K562 (cell line): ENCODE results near the gene NME4. TPM values are rescaled to one million over a fixed set of nuclear protein-coding genes. Genes with fewer than 3 reads are reported as not detected.

Experiments used
- CREM ChIP-seq: IDR thresholded peaks from 2 replicates; pipeline ENCODE4 v1.6.1; 2014; ENCODE audit warnings: antibody characterized with exemption, low read depth
- ERF ChIP-seq: fragments of 450-650 bp; formaldehyde crosslinking; IDR thresholded peaks from 2 replicates; pipeline ENCODE4 v1.4.0; 2020; ENCODE audit warnings: mild to moderate bottlenecking, mixed read lengths
- HDAC8 ChIP-seq: fragments of 450-650 bp; IDR thresholded peaks from 2 replicates; pipeline ENCODE4 v1.6.1; 2016; ENCODE audit warnings: mild to moderate bottlenecking, missing genetic modification characterization, moderate library complexity, missing compliant biosample characterization
- KAT8 ChIP-seq: fragments of 450-650 bp; IDR thresholded peaks from 2 replicates; pipeline ENCODE4 v1.6.1; 2016; ENCODE audit warnings: low read depth, mild to moderate bottlenecking
- LCOR ChIP-seq: sonication (generic); formaldehyde crosslinking; IDR thresholded peaks from 2 replicates; pipeline ENCODE4 v1.8.0; 2022; ENCODE audit warnings: mild to moderate bottlenecking, missing genetic modification reagents
- MAFG ChIP-seq: fragments of 450-650 bp; conservative IDR thresholded peaks from 2 replicates; pipeline ENCODE4 v1.6.1; 2016; ENCODE audit warnings: missing genetic modification characterization, missing compliant biosample characterization
- MYBL2 ChIP-seq, 2 experiments: fragments of 450-650 bp in 1 of 2; sonication (generic) in 1 of 2; formaldehyde crosslinking in 1 of 2; IDR thresholded peaks; 2 replicates each; pipeline versions ENCODE4 v1.6.1 to v1.8.1; 2017 to 2022; ENCODE audit warnings: borderline replicate concordance in 1 of 2, inconsistent platforms in 1 of 2, low read depth in 1 of 2, mild to moderate bottlenecking in 1 of 2, missing genetic modification reagents in 1 of 2, moderate library complexity in 1 of 2
- SAFB ChIP-seq: fragments of 200-400 bp; formaldehyde crosslinking; IDR thresholded peaks from 2 replicates; pipeline ENCODE4 v1.6.1; 2017; ENCODE audit warnings: low read depth, low read length, borderline replicate concordance
- SMARCE1 ChIP-seq: fragments of 450-650 bp; IDR thresholded peaks from 2 replicates; pipeline ENCODE4 v1.7.1; 2016; ENCODE audit warnings: mild to moderate bottlenecking
- SRSF9 ChIP-seq: fragments of 200-400 bp; formaldehyde crosslinking; IDR thresholded peaks from 2 replicates; pipeline ENCODE4 v1.6.1; 2017; ENCODE audit warnings: low read depth, low read length, borderline replicate concordance
- TCF7 ChIP-seq: sonication (generic); IDR thresholded peaks from 2 replicates; pipeline ENCODE4 v1.6.1; 2016; ENCODE audit warnings: antibody characterized with exemption, borderline replicate concordance
- U2AF2 ChIP-seq: fragments of 200-400 bp; formaldehyde crosslinking; optimal IDR thresholded peaks from 2 replicates; pipeline ENCODE3; 2017; ENCODE audit warnings: low read depth, mild to moderate bottlenecking, low read length
- ZNF12 ChIP-seq: sonication (generic); formaldehyde crosslinking; IDR thresholded peaks from 2 replicates; pipeline ENCODE4 v1.4.0; 2020; ENCODE audit warnings: mild to moderate bottlenecking, missing genetic modification reagents
- ZNF347 ChIP-seq: fragments of 450-650 bp; formaldehyde crosslinking; IDR thresholded peaks from 2 replicates; pipeline ENCODE4 v1.4.0; 2020; ENCODE audit warnings: low read depth, mild to moderate bottlenecking, moderate library complexity
- ZNF589 ChIP-seq: fragments of 200-800 bp; sonication (Bioruptor generic); IDR thresholded peaks from 2 replicates; pipeline ENCODE4 v1.6.1; 2016; ENCODE audit warnings: low read depth, missing genetic modification characterization, missing compliant biosample characterization
- ZNF76 ChIP-seq: fragments of 250-450 bp; sonication (Bioruptor Pico); IDR thresholded peaks from 2 replicates; pipeline ENCODE4 v1.4.0; 2020; ENCODE audit warnings: mild to moderate bottlenecking, moderate library complexity, borderline replicate concordance
- ZNF780A ChIP-seq: fragments of 250-450 bp; sonication (Bioruptor Pico); IDR thresholded peaks from 2 replicates; pipeline ENCODE4 v1.5.0; 2021; ENCODE audit warnings: mild to moderate bottlenecking
- polyA plus RNA-seq, 8 experiments: library from polyadenylated mRNA; depleted of rRNA in 4 of 8; stranded (reverse) in 5 of 8; unstranded in 3 of 8; fragments of >200 nt; fragmentation: Nextera tagmentation in 2 of 8; fragmentation: Illumina TruSeq in 1 of 8; extraction: Ambion mirVana in 2 of 8; extraction: Trizol in 1 of 8; gene quantifications; 2 replicates each; pipeline versions ENCODE4 v1.2.1 to v1.2.3, GENCODE V29; 2011 to 2014; ENCODE audit warnings: inconsistent platforms in 1 of 8, missing spikeins in 1 of 8
- total RNA-seq, 7 experiments: library from RNA; depleted of rRNA in 6 of 7; stranded (reverse); fragments of >200 nt in 6 of 7; fragmentation: Illumina TruSeq in 2 of 7; extraction: Trizol in 2 of 7; gene quantifications; 2 replicates each; pipeline versions ENCODE4 v1.2.1 to v1.2.3, GENCODE V29; 2011 to 2021; ENCODE audit warnings: low replicate concordance in 1 of 7
- TF ChIP-seq, protein P1 (sequence below): fragments of 250-450 bp; sonication (Bioruptor Pico); IDR thresholded peaks from 2 replicates; pipeline ENCODE4 v1.4.0; 2020; ENCODE audit warnings: mild to moderate bottlenecking
- TF ChIP-seq, protein P2 (sequence below): IDR thresholded peaks from 2 replicates; pipeline ENCODE4 v1.6.1; 2014; ENCODE audit warnings: antibody characterized with exemption
- TF ChIP-seq, protein P3 (sequence below), 3 experiments: IDR thresholded peaks in 2 of 3; conservative IDR thresholded peaks in 1 of 3; 2 replicates each; pipeline ENCODE4 v1.5.1; 2011 to 2012; ENCODE audit warnings: low read length in 3 of 3, mild to moderate bottlenecking in 3 of 3, control low read depth in 2 of 3, improper control_type of control experiment in 1 of 3, inconsistent platforms in 1 of 3, low read depth in 1 of 3, mixed read lengths in 1 of 3, moderate library complexity in 1 of 3; ENCODE audit not compliant: insufficient read depth in 2 of 3

Gene NME4
- total and polyA plus RNA-seq, 9 of the 15 experiments (the other 6 are each of a cell fraction or from before 2014, with no cell fraction given), result 15.4 to 264 (median 139) TPM

DNA sequence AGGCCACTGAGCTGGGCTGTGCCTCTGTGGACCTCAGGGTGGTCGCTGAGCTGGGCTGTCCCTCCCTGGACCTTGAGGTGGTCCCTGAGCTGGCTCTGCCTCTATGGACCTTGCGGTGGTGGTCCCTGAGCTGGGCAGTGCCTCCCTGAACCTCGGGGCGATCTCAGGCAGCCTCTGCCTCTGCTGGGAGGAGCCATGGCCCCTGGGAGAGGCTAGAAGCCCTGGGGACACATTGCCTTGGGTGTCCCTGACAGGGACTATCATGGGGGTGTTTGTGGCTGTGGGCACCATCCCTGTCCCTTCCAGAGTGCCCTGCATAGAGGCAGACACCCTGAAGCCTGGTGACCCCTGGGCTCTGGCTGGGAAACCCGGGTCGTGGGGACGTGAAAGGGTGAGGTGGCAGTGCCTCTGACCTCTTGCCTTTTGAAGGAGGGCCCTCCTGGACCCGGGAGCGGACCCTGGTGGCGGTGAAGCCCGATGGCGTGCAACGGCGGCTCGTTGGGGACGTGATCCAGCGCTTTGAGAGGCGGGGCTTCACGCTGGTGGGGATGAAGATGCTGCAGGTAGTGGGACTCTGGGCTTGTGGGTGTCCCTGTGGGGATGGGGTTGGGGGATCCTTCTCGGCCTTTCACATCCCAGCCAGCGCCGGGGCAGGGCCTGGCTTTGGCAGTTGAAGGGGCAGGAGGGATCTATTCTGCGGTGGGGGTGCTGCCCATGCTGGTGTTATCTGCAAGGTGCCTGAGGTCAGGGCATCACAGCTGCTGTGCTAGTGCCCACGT is 1.8 kb downstream of the NME4 start (continued):
- TF ChIP-seq, protein P1, sequence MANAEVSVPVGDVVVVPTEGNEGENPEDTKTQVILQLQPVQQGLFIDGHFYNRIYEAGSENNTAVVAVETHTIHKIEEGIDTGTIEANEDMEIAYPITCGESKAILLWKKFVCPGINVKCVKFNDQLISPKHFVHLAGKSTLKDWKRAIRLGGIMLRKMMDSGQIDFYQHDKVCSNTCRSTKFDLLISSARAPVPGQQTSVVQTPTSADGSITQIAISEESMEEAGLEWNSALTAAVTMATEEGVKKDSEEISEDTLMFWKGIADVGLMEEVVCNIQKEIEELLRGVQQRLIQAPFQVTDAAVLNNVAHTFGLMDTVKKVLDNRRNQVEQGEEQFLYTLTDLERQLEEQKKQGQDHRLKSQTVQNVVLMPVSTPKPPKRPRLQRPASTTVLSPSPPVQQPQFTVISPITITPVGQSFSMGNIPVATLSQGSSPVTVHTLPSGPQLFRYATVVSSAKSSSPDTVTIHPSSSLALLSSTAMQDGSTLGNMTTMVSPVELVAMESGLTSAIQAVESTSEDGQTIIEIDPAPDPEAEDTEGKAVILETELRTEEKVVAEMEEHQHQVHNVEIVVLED (CRISPR knock-in tag), result no peak
- no peak for TF ChIP-seq SRSF9
- no peak for TF ChIP-seq SMARCE1
- TF ChIP-seq U2AF2, result no peak
- TF ChIP-seq, protein P2, sequence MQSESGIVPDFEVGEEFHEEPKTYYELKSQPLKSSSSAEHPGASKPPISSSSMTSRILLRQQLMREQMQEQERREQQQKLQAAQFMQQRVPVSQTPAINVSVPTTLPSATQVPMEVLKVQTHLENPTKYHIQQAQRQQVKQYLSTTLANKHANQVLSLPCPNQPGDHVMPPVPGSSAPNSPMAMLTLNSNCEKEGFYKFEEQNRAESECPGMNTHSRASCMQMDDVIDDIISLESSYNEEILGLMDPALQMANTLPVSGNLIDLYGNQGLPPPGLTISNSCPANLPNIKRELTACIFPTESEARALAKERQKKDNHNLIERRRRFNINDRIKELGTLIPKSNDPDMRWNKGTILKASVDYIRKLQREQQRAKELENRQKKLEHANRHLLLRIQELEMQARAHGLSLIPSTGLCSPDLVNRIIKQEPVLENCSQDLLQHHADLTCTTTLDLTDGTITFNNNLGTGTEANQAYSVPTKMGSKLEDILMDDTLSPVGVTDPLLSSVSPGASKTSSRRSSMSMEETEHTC, result no peak
- TF ChIP-seq MAFG (tag), result no peak
- no peak for TF ChIP-seq ZNF76
- no peak for TF ChIP-seq ZNF347 (CRISPR knock-in tag)
- no peak for TF ChIP-seq ZNF589 (CRISPR knock-in tag)
- TF ChIP-seq KAT8, result no peak
- TF ChIP-seq, protein P3, sequence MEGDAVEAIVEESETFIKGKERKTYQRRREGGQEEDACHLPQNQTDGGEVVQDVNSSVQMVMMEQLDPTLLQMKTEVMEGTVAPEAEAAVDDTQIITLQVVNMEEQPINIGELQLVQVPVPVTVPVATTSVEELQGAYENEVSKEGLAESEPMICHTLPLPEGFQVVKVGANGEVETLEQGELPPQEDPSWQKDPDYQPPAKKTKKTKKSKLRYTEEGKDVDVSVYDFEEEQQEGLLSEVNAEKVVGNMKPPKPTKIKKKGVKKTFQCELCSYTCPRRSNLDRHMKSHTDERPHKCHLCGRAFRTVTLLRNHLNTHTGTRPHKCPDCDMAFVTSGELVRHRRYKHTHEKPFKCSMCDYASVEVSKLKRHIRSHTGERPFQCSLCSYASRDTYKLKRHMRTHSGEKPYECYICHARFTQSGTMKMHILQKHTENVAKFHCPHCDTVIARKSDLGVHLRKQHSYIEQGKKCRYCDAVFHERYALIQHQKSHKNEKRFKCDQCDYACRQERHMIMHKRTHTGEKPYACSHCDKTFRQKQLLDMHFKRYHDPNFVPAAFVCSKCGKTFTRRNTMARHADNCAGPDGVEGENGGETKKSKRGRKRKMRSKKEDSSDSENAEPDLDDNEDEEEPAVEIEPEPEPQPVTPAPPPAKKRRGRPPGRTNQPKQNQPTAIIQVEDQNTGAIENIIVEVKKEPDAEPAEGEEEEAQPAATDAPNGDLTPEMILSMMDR (IDR thresholded peaks at IDR 0.05 in 2 of 3, conservative IDR thresholded peaks at IDR 0.05 in 1 of 3; ENCODE audit: insufficient read depth in 2 of 3, low read depth in 1 of 3, low read length in 3 of 3), result peak; percentile 16 to 36 (median 24); a peak in 2 of 6 replicates
- TF ChIP-seq ZNF780A, result no peak
- no peak for TF ChIP-seq MYBL2 (IDR thresholded peaks at IDR 0.05; ENCODE audit: low read depth)
- no peak for TF ChIP-seq MYBL2 (CRISPR knock-in tag; IDR thresholded peaks at IDR 0.05; ENCODE audit: borderline replicate concordance)
- TF ChIP-seq SAFB, result no peak
- TF ChIP-seq ZNF12 (CRISPR knock-in tag), result no peak
- TF ChIP-seq ERF (CRISPR knock-in tag), result no peak
- no peak for TF ChIP-seq TCF7
- no peak for TF ChIP-seq HDAC8 (tag)
- TF ChIP-seq LCOR, result no peak
- 0 out of 2 replicates have a peak, but pooled peaks have one; percentile 20 for TF ChIP-seq CREM
